Measurements from ENCODE around the gene SDK1. TPM values are rescaled to one million over a fixed set of nuclear protein-coding genes. Genes with fewer than 3 reads are reported as not detected.
"Not testable (repeated sequence)": the region's sequence is repeated elsewhere in the genome, so short reads cannot be mapped to it uniquely, and the experiment has no call there.

The SDK1 gene
- total RNA-seq, 1 donor from 2014 or later, result 4.3 TPM

DNA sequence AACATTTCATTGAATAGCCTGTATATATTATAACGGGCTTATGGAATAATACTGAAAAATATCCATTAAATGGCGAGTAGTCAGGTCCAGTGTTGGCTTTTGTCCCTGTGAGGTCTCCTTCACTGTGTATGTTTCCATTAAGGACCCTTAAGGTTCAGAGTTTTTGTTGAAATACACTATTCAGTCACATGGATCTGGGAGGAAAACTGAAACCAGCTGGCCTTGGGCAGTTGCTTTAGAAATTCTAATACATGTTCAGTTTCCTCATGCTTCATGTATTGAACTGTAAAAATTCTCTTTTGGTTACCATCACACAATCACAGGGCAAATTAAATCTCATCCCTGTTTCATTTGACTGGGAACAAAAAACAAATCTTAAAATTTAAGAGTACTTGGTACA, 447.3 kb downstream of the SDK1 start:
- Mint-ChIP-seq H3K27me3 (ENCODE audit: unreplicated experiment) (no peaks in the 10 kb centered on the region), H3K27ac (ENCODE audit: unreplicated experiment) (no peak overlapping the region), H3K9me3 (ENCODE audit: unreplicated experiment) (no peaks in the 10 kb centered on the region), H3K4me3 (ENCODE audit: unreplicated experiment) (no peak overlapping the region), H3K4me1 (ENCODE audit: unreplicated experiment) (peaks cover 5% of the 10 kb centered on the region), H3K36me3 (ENCODE audit: low read depth, unreplicated experiment) (no peaks in the 10 kb centered on the region)
- TF ChIP-seq, protein P1, sequence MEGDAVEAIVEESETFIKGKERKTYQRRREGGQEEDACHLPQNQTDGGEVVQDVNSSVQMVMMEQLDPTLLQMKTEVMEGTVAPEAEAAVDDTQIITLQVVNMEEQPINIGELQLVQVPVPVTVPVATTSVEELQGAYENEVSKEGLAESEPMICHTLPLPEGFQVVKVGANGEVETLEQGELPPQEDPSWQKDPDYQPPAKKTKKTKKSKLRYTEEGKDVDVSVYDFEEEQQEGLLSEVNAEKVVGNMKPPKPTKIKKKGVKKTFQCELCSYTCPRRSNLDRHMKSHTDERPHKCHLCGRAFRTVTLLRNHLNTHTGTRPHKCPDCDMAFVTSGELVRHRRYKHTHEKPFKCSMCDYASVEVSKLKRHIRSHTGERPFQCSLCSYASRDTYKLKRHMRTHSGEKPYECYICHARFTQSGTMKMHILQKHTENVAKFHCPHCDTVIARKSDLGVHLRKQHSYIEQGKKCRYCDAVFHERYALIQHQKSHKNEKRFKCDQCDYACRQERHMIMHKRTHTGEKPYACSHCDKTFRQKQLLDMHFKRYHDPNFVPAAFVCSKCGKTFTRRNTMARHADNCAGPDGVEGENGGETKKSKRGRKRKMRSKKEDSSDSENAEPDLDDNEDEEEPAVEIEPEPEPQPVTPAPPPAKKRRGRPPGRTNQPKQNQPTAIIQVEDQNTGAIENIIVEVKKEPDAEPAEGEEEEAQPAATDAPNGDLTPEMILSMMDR (IDR thresholded peaks at IDR 0.05; ENCODE audit: unreplicated experiment), result no peak
- no peak for DNase-seq (ENCODE audit: low spot score)

DNA sequence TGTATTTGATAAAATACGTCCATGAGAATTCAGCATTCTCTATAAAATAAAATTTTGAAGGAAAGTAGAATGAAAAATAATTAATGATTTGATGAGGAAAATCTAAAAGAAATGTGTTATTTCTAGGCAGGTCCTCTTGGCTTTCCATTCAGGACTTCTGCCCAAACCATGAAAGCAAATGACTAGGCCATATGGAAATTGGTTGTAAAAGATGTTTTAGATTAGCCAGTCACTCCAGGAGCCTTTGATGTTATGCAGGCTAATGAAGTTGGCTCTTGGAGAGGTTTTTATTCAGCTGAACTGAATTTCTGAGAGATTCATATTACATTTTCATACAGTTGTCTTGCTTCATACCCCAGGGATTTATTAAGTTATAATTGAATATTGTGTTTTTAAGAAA, 452.8 kb downstream of the SDK1 start:
- no peaks in the 10 kb centered on the region for H3K9me3 Mint-ChIP-seq (ENCODE audit: unreplicated experiment)
- H3K4me3 Mint-ChIP-seq (ENCODE audit: unreplicated experiment), result no peak overlapping the region
- H3K4me1 Mint-ChIP-seq (ENCODE audit: unreplicated experiment), result peaks cover 5% of the 10 kb centered on the region
- DNase-seq (ENCODE audit: low spot score), result no peak
- no peak overlapping the region for H3K27ac Mint-ChIP-seq (ENCODE audit: unreplicated experiment)
- no peaks in the 10 kb centered on the region for H3K27me3 Mint-ChIP-seq (ENCODE audit: unreplicated experiment)
- no peaks in the 10 kb centered on the region for H3K36me3 Mint-ChIP-seq (ENCODE audit: low read depth, unreplicated experiment)
- TF ChIP-seq, protein P1 (IDR thresholded peaks at IDR 0.05; ENCODE audit: unreplicated experiment), result no peak

DNA sequence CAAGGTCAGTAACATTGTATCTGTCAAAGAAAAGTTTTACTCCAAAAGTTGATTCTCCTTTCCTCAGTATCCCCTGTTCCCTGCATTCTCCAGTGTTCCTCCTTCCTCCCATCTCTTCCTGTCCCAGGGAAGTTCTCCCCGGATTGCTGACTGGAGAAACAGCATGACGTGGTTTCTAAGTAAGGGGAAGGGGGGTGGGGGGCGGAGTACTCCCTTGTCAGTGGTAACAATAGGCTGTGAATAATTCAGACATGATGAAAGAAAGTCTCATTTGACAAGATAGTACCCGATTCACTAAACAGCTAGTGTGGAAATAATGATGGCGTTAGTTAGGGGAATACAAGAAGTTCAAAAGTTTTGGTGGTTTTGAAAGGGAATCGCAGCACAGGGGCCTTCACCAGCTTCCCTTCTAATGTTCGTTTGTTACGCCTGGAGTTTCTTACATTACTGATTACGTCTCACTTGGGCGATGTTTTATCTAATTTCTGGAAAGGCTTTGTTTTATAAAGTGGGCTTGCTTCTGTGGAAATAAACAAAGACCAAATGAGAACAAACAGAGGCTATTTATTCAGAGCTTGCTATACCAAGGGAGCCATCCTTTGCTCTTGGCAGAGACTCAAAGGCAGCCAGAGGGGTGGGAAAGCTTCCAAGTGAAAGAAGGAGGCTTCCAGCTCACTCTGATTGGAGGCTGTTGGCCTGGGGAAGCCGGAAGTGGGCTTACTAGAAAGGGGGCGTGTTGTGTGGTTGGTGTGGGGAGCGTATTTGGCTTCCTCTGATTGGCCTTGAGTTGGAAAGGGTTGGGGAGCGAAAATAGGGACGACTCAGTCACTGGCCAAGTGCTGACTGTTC, 453.7 kb downstream of the SDK1 start:
- Mint-ChIP-seq H3K27ac (ENCODE audit: unreplicated experiment) (no peak overlapping the region), H3K27me3 (ENCODE audit: unreplicated experiment) (no peaks in the 10 kb centered on the region), H3K9me3 (ENCODE audit: unreplicated experiment) (no peaks in the 10 kb centered on the region), H3K36me3 (ENCODE audit: low read depth, unreplicated experiment) (no peaks in the 10 kb centered on the region), H3K4me1 (ENCODE audit: unreplicated experiment) (peaks cover 5% of the 10 kb centered on the region), H3K4me3 (ENCODE audit: unreplicated experiment) (no peak overlapping the region)
- TF ChIP-seq, protein P1 (IDR thresholded peaks at IDR 0.05; ENCODE audit: unreplicated experiment), result no peak
- no peak for DNase-seq (ENCODE audit: low spot score)

DNA sequence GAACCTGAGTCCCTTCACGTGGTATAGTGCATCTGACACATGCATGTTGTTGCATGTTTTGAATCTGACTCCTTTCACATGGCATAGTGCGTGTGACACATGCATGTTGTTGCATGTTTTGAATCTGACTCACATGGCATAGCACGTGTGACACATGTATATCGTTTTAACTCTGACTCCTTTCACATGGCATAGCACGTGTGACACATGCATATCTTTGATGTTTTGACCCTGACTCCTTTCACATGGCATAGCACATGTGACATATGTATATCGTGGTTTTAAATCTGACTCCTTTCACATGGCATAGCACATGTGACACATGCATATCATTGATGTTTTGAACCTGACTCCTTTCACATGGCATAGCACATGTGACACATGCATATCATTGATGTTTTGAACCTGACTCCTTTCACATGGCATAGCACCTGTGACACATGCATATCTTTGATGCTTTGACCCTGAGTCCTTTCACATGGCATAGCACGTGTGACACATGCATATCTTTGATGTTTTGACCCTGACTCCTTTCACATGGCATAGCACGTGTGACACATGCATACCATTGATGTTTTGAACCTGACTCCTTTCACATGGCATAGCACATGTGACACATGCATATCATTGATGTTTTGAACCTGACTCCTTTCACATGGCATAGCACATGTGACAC, 454.9 kb downstream of the SDK1 start:
- not testable (repeated sequence) for H3K9me3 Mint-ChIP-seq (ENCODE audit: unreplicated experiment); H3K4me3 Mint-ChIP-seq (ENCODE audit: unreplicated experiment); H3K36me3 Mint-ChIP-seq (ENCODE audit: low read depth, unreplicated experiment); H3K4me1 Mint-ChIP-seq (ENCODE audit: unreplicated experiment); DNase-seq (ENCODE audit: low spot score); H3K27ac Mint-ChIP-seq (ENCODE audit: unreplicated experiment); H3K27me3 Mint-ChIP-seq (ENCODE audit: unreplicated experiment)

DNA sequence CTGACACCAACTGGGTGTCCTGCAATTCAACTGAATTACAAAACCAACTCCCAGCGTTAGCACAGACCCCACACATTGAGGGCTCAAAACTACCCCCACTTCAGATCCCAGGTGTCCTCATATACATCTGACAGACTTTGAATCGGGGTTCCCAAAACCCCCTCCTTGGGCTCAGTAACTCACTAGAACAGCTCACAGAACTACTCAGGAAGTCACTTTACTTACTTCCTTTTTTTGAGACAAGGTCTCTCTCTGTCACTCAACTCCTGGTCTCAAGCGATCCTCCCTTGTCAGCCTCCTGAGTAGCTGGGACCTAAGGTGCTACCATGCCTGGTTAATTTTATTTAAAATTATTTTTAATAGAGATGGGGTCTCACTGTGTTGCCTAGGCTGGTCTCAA, 456.0 kb downstream of the SDK1 start:
- TF ChIP-seq, protein P1 (IDR thresholded peaks at IDR 0.05; ENCODE audit: unreplicated experiment), result no peak
- H3K27ac Mint-ChIP-seq (ENCODE audit: unreplicated experiment), result no peak overlapping the region
- peaks cover 5% of the 10 kb centered on the region for H3K4me1 Mint-ChIP-seq (ENCODE audit: unreplicated experiment)
- no peaks in the 10 kb centered on the region for H3K27me3 Mint-ChIP-seq (ENCODE audit: unreplicated experiment)
- H3K9me3 Mint-ChIP-seq (ENCODE audit: unreplicated experiment), result no peaks in the 10 kb centered on the region
- H3K4me3 Mint-ChIP-seq (ENCODE audit: unreplicated experiment), result no peak overlapping the region
- no peak for DNase-seq (ENCODE audit: low spot score)
- no peaks in the 10 kb centered on the region for H3K36me3 Mint-ChIP-seq (ENCODE audit: low read depth, unreplicated experiment)

Measured in endothelial cell (in vitro differentiated cells).